SK-N-MC (cell line): Measurements from ENCODE around the gene FGD5.

Experiments used
- DNase-seq: peaks from one replicate; pipeline ENCODE4 v3.0.0-alpha.2; 2011; ENCODE audit warnings: low read depth, low spot score
- H3K27ac ChIP-seq: fragments of 200-600 bp; sonication (generic); 2 replicates; pipeline ENCODE4 v1.5.1; 2016; ENCODE audit warnings: mixed run types
- H3K36me3 ChIP-seq: fragments of 200-600 bp; sonication (generic); 2 replicates; pipeline ENCODE4 v1.6.1; 2017; ENCODE audit warnings: antibody characterized with exemption, low read length, mixed read lengths; ENCODE audit not compliant: insufficient read depth
- H3K4me3 ChIP-seq: fragments of 200-600 bp; sonication (generic); 2 replicates; pipeline ENCODE4 v1.5.1; 2016
- H3K9ac ChIP-seq: fragments of 200-600 bp; sonication (generic); 2 replicates; pipeline ENCODE4 v1.8.0; 2017; ENCODE audit warnings: mixed run types, mixed read lengths; ENCODE audit not compliant: insufficient read length
- H3K9me3 ChIP-seq: fragments of 200-600 bp; sonication (generic); 2 replicates; pipeline ENCODE4 v1.6.1; 2017; ENCODE audit warnings: low read depth, mild to moderate bottlenecking, antibody characterized with exemption, low read length, moderate library complexity, mixed read lengths
- EZH2 ChIP-seq: fragments of 200-600 bp; sonication (generic); IDR thresholded peaks from one replicate; pipeline ENCODE4 v1.6.1; 2017; ENCODE audit warnings: antibody characterized with exemption
- FOXP2 ChIP-seq: optimal IDR thresholded peaks from 2 replicates; pipeline ENCODE3; 2011; ENCODE audit warnings: mild to moderate bottlenecking, moderate library complexity; ENCODE audit not compliant: insufficient read depth; ENCODE audit errors: extremely low read length, control extremely low read depth
- POLR2AphosphoS5 ChIP-seq: IDR thresholded peaks from 2 replicates; pipeline ENCODE4 v1.6.1; 2012; ENCODE audit warnings: mild to moderate bottlenecking, low read depth, low read length, borderline replicate concordance

The FGD5 gene

DNA sequence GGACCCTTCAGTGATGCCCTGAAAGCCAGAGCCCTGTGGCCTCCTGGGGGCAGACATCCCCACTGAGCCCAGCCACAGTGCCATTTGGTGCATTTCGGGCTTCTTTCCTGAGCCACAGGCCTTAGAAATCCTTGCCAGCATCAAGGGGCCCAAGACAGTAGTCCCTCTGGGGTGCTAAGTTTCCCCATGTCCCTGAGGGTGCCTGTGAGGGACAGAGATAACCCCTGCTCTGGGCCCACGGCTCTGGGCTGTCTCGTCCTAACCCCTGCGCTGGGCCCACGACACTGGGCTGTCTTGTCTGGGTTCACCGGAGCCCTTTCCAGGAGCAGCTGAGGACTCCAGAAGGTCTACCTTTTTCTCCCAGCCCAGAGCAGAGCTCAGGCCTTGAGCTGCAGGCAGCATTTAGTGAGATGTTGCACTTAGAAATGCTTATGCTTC, 45.1 kb upstream of the FGD5 start:
- no peak overlapping the region for H3K4me3 ChIP-seq
- H3K9ac ChIP-seq: no peak overlapping the region
- DNase-seq: no peak
- no peak overlapping the region for H3K27ac ChIP-seq
- no peaks in the 10 kb centered on the region for H3K36me3 ChIP-seq
- no peak for TF ChIP-seq EZH2
- no peak for TF ChIP-seq POLR2AphosphoS5
- no peak for TF ChIP-seq FOXP2
- H3K9me3 ChIP-seq: no peaks in the 10 kb centered on the region

DNA sequence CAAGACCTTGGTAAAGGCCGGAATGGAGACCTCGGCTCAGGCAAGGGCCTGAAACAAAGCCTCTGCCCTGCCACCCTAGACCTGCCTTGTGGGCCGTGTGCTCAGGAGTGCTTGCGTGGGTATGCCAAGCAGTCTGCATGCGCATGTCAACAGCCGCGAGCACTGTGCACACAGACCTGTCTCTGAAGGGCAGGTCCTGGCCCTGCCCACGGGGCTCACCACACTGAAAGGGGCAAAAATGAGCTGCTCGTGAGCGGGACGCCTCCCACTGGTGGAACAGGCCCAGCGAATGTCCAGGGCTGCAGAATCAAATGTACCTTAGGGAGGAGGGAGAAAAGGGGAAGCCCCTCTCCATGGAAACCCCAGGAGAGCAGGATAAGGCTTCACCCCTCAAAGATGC, 44.3 kb upstream of the FGD5 start:
- Histone ChIP-seq H3K36me3 (no peaks in the 10 kb centered on the region), H3K27ac (no peak overlapping the region), H3K4me3 (no peak overlapping the region), H3K9ac (no peak overlapping the region), H3K9me3 (no peaks in the 10 kb centered on the region)
- DNase-seq: no peak
- TF ChIP-seq POLR2AphosphoS5: no peak
- no peak for TF ChIP-seq FOXP2
- TF ChIP-seq EZH2: no peak

DNA sequence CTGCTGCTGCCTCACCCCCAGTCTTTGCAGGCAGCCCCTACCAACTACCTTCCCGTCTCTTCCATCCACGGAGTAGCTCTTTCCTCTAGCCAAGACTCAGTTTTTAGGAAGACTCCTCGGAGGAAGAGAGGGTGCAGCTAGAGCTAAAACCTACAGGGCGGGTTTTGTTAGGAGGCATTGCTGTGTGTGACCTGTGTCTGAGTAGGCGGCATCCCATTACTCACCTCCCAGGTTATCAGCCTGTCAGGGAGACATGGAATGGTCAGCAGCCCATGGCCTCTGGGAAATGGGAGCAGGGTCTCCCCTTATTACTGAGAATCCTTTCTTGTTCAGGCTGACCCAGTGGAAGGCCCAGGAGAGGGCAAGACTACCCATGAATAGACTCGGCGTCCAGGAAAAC, 43.8 kb upstream of the FGD5 start:
- no peak for TF ChIP-seq POLR2AphosphoS5
- no peak for TF ChIP-seq EZH2
- no peak for TF ChIP-seq FOXP2
- Histone ChIP-seq H3K9me3 (no peaks in the 10 kb centered on the region), H3K27ac (no peak overlapping the region), H3K36me3 (no peaks in the 10 kb centered on the region), H3K9ac (no peak overlapping the region), H3K4me3 (no peak overlapping the region)
- no peak for DNase-seq

DNA sequence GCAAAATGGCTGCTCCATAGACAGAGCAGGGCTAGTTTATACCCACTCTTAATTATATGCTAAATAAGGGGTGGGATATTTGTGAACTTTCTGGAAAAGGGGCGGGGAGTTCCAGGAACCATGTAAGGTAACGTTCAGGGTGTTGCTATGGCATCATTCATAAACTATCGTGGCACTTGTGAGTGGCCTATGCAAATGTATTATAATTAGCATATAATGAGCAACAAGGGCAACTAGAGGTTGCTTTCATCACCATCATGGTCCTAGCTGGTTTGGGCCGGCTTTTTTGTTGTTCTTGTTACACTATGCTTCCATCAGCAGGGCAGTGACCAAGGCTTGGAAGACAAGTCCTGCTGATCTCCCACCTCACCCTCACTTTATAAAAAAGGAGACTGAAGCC, 43.2 kb upstream of the FGD5 start:
- H3K9me3 ChIP-seq: no peaks in the 10 kb centered on the region
- no peak for DNase-seq
- no peaks in the 10 kb centered on the region for H3K36me3 ChIP-seq
- TF ChIP-seq EZH2 (no peak), FOXP2 (no peak), POLR2AphosphoS5 (no peak)
- no peak overlapping the region for H3K9ac ChIP-seq
- H3K27ac ChIP-seq: no peak overlapping the region
- no peak overlapping the region for H3K4me3 ChIP-seq

DNA sequence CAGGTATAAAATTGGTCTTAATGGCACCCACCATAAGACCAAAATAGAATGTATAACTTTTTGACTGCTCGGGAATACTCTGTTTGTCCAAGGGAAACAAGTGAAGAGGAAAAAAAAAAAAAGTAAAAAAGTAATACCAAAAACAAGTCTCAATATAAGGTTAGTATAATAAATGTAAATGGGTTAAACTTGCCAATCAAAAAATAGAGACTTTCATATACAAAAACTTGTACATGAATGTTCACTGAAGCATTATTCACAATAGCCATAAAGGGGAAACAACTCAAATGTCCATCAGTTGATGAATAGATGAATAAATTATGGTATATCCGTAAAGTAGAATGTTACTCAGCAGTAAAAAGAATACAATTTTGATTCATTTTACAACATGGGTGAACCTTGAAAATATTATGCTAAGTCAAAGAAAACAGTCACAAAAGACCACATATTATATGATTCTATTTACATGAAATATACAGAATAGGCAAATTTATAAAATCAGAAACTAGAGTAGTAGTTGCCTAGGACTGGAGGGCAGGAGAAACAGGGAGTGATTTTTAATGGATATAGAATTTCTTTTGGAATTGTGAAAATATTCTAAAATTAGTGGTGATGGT, 39.6 kb upstream of the FGD5 start:
- Histone ChIP-seq H3K36me3 (no peaks in the 10 kb centered on the region), H3K9ac (no peak overlapping the region), H3K27ac (no peak overlapping the region), H3K4me3 (no peak overlapping the region), H3K9me3 (no peaks in the 10 kb centered on the region)
- TF ChIP-seq EZH2 (no peak), POLR2AphosphoS5 (no peak)
- no peak for DNase-seq

DNA sequence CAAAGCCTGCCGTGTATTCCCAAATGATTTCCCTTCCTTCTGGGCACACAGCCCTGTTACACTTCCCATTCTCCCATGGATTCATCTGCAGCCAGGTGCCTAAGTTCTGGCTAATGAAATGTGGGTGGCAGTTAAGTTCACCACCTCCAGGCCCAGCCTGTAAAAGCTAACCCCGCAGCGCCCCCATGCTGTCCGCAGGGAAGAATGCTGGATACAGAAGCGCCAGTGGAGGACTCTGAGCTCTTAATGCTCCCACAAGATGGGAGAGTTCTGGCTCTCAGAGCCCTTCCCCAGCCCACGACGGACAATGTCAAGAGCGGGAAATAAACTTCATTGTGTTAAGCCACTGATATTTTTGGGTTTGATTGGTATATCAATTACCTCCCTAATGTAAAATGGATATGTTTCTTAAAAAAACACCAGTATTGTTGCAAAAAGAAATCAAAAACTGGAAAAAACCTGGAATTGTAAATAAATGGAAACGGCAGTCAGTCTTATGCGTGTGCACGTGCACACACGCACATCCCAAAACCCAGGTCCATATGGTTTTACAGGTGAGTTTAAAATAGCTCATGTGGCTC, 37.7 kb upstream of the FGD5 start:
- no peak for DNase-seq
- Histone ChIP-seq H3K36me3 (no peaks in the 10 kb centered on the region), H3K9me3 (no peaks in the 10 kb centered on the region), H3K4me3 (no peak overlapping the region), H3K27ac (no peak overlapping the region), H3K9ac (no peak overlapping the region)
- TF ChIP-seq EZH2 (no peak), POLR2AphosphoS5 (no peak), FOXP2 (no peak)

DNA sequence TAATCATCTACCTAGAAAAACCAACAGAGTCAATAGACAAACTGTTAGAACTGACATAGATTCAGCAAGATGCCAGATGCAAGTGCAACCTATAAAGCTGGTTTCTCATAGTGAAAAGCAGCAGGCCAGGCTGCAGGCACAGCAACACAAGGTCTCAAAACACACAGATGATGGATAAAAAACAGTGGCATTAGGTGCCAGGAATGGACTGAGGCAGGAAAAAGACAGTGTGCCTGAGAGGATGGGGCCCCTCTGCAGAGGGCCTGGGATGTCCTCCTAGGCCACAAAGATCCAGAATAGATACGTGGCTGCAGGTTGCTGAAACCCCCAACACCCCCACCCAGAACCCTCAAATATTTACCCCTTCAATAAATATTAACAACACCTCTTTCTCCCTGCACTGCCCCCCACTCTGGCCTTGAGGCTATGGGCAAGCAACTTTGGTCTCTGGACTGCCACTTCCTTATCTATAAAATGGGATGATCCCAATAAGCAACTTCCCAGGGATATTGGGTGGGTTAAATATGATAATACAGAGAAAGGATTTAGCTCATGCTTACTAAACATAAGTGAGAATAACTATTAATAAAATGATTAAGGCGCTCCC, 35.2 kb upstream of the FGD5 start:
- H3K9me3 ChIP-seq: no peaks in the 10 kb centered on the region
- TF ChIP-seq FOXP2 (no peak), POLR2AphosphoS5 (no peak), EZH2 (no peak)
- no peak overlapping the region for H3K9ac ChIP-seq
- H3K27ac ChIP-seq: no peak overlapping the region
- no peak overlapping the region for H3K4me3 ChIP-seq
- H3K36me3 ChIP-seq: no peaks in the 10 kb centered on the region
- no peak for DNase-seq

DNA sequence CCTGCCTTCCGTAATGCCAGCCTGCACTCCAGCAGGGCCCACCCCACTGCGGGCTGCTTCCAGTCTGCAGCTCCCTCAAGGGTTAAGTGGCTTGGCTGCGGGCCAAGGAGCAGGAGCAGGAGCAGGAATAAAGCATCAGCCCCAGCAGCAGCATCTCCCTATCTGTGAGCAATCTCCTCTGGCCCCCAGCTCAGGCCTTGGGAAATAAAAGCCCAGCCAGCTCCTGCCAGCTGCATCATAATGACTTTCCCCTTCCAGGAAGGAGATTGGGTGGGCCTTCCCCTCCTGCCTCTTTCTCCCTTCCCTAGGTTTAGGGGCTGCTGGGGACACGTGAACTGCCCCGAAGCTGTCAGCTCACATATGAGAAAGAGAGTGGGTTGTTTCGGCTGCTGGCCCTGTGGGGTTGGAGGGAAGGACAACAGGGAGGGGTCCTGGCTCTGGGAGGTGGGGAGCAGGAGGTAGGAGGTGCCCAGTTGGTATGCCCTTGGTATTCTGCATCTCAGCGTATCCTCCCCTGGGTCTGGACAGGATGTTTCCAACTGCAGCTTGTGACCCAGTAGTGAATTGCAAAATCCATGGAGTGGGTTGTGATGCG, 34.6 kb upstream of the FGD5 start:
- no peak overlapping the region for H3K9ac ChIP-seq

More for the DNA sequence above, 34.6 kb upstream of the FGD5 start:
- H3K4me3 ChIP-seq: no peak overlapping the region
- no peaks in the 10 kb centered on the region for H3K36me3 ChIP-seq
- no peak for DNase-seq
- TF ChIP-seq EZH2 (no peak), FOXP2 (no peak), POLR2AphosphoS5 (no peak)
- no peaks in the 10 kb centered on the region for H3K9me3 ChIP-seq
- no peak overlapping the region for H3K27ac ChIP-seq
